Liver (tissue), 9 donors: ENCODE measurements around the gene RBM3. TPM values are rescaled to one million over a fixed set of nuclear protein-coding genes. Genes with fewer than 3 reads are reported as not detected.

Experiments used
- DNase-seq: peaks from one replicate; pipeline ENCODE4 v3.0.0-alpha.2; 2017; ENCODE audit warnings: low spot score
- H3K27ac ChIP-seq, 2 donors: one replicate each; pipeline ENCODE4 v1.7.0; 2013; ENCODE audit warnings: inconsistent platforms in 2 of 2, low read length in 2 of 2, control low read depth in 1 of 2, low read depth in 1 of 2, mild to moderate bottlenecking in 1 of 2
- H3K27me3 ChIP-seq, 4 donors: one replicate each; pipeline versions ENCODE4 v1.6.1 to v1.7.0; 2013; ENCODE audit warnings: low read length in 3 of 4, inconsistent platforms in 1 of 4, mild to moderate bottlenecking in 1 of 4, moderate library complexity in 1 of 4; ENCODE audit not compliant: control insufficient read depth in 4 of 4, insufficient read depth in 4 of 4
- H3K36me3 ChIP-seq, 4 donors: one replicate each; pipeline versions ENCODE4 v1.6.1 to v1.7.0; 2013; ENCODE audit warnings: low read length in 3 of 4, mild to moderate bottlenecking in 3 of 4, low read depth in 1 of 4, moderate library complexity in 1 of 4; ENCODE audit not compliant: control insufficient read depth in 4 of 4, insufficient read depth in 3 of 4
- H3K4me1 ChIP-seq, 4 donors: one replicate each; pipeline versions ENCODE4 v1.6.1 to v1.7.0; 2013; ENCODE audit warnings: low read length in 3 of 4, mild to moderate bottlenecking in 3 of 4, moderate library complexity in 1 of 4; ENCODE audit not compliant: control insufficient read depth in 4 of 4, insufficient read depth in 4 of 4
- H3K4me3 ChIP-seq, 3 donors: one replicate each; pipeline versions ENCODE4 v1.6.1 to v1.7.0; 2013; ENCODE audit warnings: low read length in 3 of 3, control low read depth in 1 of 3, low read depth in 1 of 3, mild to moderate bottlenecking in 1 of 3
- H3K9ac ChIP-seq, 2 donors: one replicate each; pipeline ENCODE4 v1.7.0; 2013; ENCODE audit warnings: low read length in 2 of 2, mild to moderate bottlenecking in 2 of 2, moderate library complexity in 2 of 2, control low read depth in 1 of 2, low read depth in 1 of 2
- H3K9me3 ChIP-seq, 4 donors: one replicate each; pipeline versions ENCODE4 v1.6.1 to v1.7.0; 2013; ENCODE audit warnings: low read length in 3 of 4; ENCODE audit not compliant: control insufficient read depth in 4 of 4
- EGR1 ChIP-seq, 2 donors: IDR thresholded peaks; 2 replicates each; pipeline ENCODE4 v1.6.1; 2016 to 2018; ENCODE audit warnings: antibody characterized with exemption in 2 of 2, low read depth in 2 of 2
- FOXA1 ChIP-seq: IDR thresholded peaks from 2 replicates; pipeline ENCODE4 v1.6.1; 2016; ENCODE audit warnings: antibody characterized with exemption
- FOXA2 ChIP-seq: IDR thresholded peaks from 2 replicates; pipeline ENCODE4 v1.6.1; 2016; ENCODE audit warnings: antibody characterized with exemption
- GABPA ChIP-seq, 2 donors: IDR thresholded peaks in 1 of 2; conservative IDR thresholded peaks in 1 of 2; 2 replicates each; pipeline ENCODE4 v1.6.1; 2016; ENCODE audit warnings: antibody characterized with exemption in 2 of 2, mild to moderate bottlenecking in 1 of 2, moderate library complexity in 1 of 2
- HNF4A ChIP-seq, 2 donors: conservative IDR thresholded peaks; 2 replicates each; pipeline ENCODE4 v1.6.1; 2016; ENCODE audit warnings: antibody characterized with exemption in 2 of 2, mild to moderate bottlenecking in 2 of 2
- HNF4G ChIP-seq: IDR thresholded peaks from 2 replicates; pipeline ENCODE4 v1.6.1; 2016; ENCODE audit warnings: antibody characterized with exemption
- JUND ChIP-seq, 2 donors: IDR thresholded peaks; 2 replicates each; pipeline ENCODE4 v1.6.1; 2016; ENCODE audit warnings: antibody characterized with exemption in 2 of 2
- NR2F2 ChIP-seq: IDR thresholded peaks from 2 replicates; pipeline ENCODE4 v1.6.1; 2016; ENCODE audit warnings: antibody characterized with exemption
- RAD21 ChIP-seq, 2 donors: IDR thresholded peaks; 2 replicates each; pipeline ENCODE4 v1.6.1; 2016; ENCODE audit warnings: antibody characterized with exemption in 2 of 2, mild to moderate bottlenecking in 2 of 2
- RXRA ChIP-seq, 2 donors: IDR thresholded peaks; 2 replicates each; pipeline ENCODE4 v1.6.1; 2017 to 2018; ENCODE audit warnings: antibody characterized with exemption in 2 of 2, mild to moderate bottlenecking in 1 of 2
- SP1 ChIP-seq: IDR thresholded peaks from 2 replicates; pipeline ENCODE4 v1.6.1; 2018; ENCODE audit warnings: antibody characterized with exemption, mild to moderate bottlenecking
- TAF1 ChIP-seq: conservative IDR thresholded peaks from 2 replicates; pipeline ENCODE4 v1.6.1; 2016; ENCODE audit warnings: antibody characterized with exemption, mild to moderate bottlenecking
- YY1 ChIP-seq: IDR thresholded peaks from 2 replicates; pipeline ENCODE4 v1.6.1; 2016; ENCODE audit warnings: antibody characterized with exemption, mild to moderate bottlenecking
- WGBS: extraction: QIAGEN DNeasy Blood & Tissue Kit; methylation state at CpG from one replicate; pipeline ENCODE4 v1.1.7; 2013; 5-methylcytosine and 5-hydroxymethylcytosine counted together
- polyA plus RNA-seq, 2 donors: library from polyadenylated mRNA; stranded (reverse) in 1 of 2; unstranded in 1 of 2; fragments of 200-250 nt in 1 of 2; fragments of >200 nt in 1 of 2; fragmentation: Nextera tagmentation in 1 of 2; extraction: Ambion mirVana in 1 of 2; gene quantifications; one replicate each; pipeline versions ENCODE4 v1.2.1 to v1.2.3, GENCODE V29; 2013 to 2015
- total RNA-seq, 2 donors: library from RNA; depleted of rRNA; stranded (reverse); fragments of >200 nt; gene quantifications; one replicate each; pipeline ENCODE4 v1.2.3, GENCODE V29; 2014
- TF ChIP-seq, protein P1 (sequence below): fragments of 150-350 bp; IDR thresholded peaks from 2 replicates; pipeline ENCODE4 v1.5.1; 2017; ENCODE audit warnings: improper control_type of control experiment, low read depth, low read length; ENCODE audit not compliant: missing input control
- TF ChIP-seq, protein P2 (sequence below): IDR thresholded peaks from 2 replicates; pipeline ENCODE4 v1.6.1; 2016; ENCODE audit warnings: antibody characterized with exemption
- TF ChIP-seq, protein P3 (sequence below): IDR thresholded peaks from 2 replicates; pipeline ENCODE4 v1.6.1; 2016; ENCODE audit warnings: antibody characterized with exemption
- TF ChIP-seq, protein P4 (sequence below): IDR thresholded peaks from 2 replicates; pipeline ENCODE4 v1.6.1; 2016; ENCODE audit warnings: antibody characterized with exemption, mild to moderate bottlenecking
- TF ChIP-seq, protein P5 (sequence below): IDR thresholded peaks from 2 replicates; pipeline ENCODE4 v1.6.1; 2016; ENCODE audit warnings: antibody characterized with exemption
- donor health status: healthy.
- donor health status: healthy.
- donor health status: healthy.
- donor health status: healthy.
- donor health status: healthy.

The RBM3 gene
- total and polyA plus RNA-seq, 4 donors = 28.6 to 87.3 (median 62.1) TPM

- H3K27me3 ChIP-seq = no peaks in the 10 kb centered on the region
- H3K36me3 ChIP-seq = peaks cover 2 to 36% (median 7%) of the 10 kb centered on the region in 4 donors
- no peak overlapping the region for H3K27ac ChIP-seq
- no peak for TF ChIP-seq TAF1
- TF ChIP-seq HNF4G = no peak
- no peak for TF ChIP-seq JUND (IDR thresholded peaks at IDR 0.05)
- no peak for TF ChIP-seq FOXA1
- TF ChIP-seq YY1 = no peak
- TF ChIP-seq, protein P1, sequence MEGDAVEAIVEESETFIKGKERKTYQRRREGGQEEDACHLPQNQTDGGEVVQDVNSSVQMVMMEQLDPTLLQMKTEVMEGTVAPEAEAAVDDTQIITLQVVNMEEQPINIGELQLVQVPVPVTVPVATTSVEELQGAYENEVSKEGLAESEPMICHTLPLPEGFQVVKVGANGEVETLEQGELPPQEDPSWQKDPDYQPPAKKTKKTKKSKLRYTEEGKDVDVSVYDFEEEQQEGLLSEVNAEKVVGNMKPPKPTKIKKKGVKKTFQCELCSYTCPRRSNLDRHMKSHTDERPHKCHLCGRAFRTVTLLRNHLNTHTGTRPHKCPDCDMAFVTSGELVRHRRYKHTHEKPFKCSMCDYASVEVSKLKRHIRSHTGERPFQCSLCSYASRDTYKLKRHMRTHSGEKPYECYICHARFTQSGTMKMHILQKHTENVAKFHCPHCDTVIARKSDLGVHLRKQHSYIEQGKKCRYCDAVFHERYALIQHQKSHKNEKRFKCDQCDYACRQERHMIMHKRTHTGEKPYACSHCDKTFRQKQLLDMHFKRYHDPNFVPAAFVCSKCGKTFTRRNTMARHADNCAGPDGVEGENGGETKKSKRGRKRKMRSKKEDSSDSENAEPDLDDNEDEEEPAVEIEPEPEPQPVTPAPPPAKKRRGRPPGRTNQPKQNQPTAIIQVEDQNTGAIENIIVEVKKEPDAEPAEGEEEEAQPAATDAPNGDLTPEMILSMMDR = no peak
- TF ChIP-seq HNF4A (conservative IDR thresholded peaks at IDR 0.05) = no peak
- no peak for TF ChIP-seq EGR1 (IDR thresholded peaks at IDR 0.05; ENCODE audit: low read depth in 2 of 2)
- TF ChIP-seq SP1 = no peak
- TF ChIP-seq, protein P2, sequence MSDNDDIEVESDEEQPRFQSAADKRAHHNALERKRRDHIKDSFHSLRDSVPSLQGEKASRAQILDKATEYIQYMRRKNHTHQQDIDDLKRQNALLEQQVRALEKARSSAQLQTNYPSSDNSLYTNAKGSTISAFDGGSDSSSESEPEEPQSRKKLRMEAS = no peak
- TF ChIP-seq RXRA (IDR thresholded peaks at IDR 0.05) = no peak
- TF ChIP-seq, protein P3, sequence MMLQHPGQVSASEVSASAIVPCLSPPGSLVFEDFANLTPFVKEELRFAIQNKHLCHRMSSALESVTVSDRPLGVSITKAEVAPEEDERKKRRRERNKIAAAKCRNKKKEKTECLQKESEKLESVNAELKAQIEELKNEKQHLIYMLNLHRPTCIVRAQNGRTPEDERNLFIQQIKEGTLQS = no peak
- TF ChIP-seq, protein P4, sequence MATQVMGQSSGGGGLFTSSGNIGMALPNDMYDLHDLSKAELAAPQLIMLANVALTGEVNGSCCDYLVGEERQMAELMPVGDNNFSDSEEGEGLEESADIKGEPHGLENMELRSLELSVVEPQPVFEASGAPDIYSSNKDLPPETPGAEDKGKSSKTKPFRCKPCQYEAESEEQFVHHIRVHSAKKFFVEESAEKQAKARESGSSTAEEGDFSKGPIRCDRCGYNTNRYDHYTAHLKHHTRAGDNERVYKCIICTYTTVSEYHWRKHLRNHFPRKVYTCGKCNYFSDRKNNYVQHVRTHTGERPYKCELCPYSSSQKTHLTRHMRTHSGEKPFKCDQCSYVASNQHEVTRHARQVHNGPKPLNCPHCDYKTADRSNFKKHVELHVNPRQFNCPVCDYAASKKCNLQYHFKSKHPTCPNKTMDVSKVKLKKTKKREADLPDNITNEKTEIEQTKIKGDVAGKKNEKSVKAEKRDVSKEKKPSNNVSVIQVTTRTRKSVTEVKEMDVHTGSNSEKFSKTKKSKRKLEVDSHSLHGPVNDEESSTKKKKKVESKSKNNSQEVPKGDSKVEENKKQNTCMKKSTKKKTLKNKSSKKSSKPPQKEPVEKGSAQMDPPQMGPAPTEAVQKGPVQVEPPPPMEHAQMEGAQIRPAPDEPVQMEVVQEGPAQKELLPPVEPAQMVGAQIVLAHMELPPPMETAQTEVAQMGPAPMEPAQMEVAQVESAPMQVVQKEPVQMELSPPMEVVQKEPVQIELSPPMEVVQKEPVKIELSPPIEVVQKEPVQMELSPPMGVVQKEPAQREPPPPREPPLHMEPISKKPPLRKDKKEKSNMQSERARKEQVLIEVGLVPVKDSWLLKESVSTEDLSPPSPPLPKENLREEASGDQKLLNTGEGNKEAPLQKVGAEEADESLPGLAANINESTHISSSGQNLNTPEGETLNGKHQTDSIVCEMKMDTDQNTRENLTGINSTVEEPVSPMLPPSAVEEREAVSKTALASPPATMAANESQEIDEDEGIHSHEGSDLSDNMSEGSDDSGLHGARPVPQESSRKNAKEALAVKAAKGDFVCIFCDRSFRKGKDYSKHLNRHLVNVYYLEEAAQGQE = no peak
- TF ChIP-seq FOXA2 = no peak
- no peak for TF ChIP-seq NR2F2
- no peak for TF ChIP-seq RAD21 (IDR thresholded peaks at IDR 0.05)
- TF ChIP-seq, protein P5, sequence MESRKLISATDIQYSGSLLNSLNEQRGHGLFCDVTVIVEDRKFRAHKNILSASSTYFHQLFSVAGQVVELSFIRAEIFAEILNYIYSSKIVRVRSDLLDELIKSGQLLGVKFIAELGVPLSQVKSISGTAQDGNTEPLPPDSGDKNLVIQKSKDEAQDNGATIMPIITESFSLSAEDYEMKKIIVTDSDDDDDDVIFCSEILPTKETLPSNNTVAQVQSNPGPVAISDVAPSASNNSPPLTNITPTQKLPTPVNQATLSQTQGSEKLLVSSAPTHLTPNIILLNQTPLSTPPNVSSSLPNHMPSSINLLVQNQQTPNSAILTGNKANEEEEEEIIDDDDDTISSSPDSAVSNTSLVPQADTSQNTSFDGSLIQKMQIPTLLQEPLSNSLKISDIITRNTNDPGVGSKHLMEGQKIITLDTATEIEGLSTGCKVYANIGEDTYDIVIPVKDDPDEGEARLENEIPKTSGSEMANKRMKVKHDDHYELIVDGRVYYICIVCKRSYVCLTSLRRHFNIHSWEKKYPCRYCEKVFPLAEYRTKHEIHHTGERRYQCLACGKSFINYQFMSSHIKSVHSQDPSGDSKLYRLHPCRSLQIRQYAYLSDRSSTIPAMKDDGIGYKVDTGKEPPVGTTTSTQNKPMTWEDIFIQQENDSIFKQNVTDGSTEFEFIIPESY = no peak
- no peak for TF ChIP-seq GABPA (IDR thresholded peaks at IDR 0.05 in 1 of 2, conservative IDR thresholded peaks at IDR 0.05 in 1 of 2)
- no peaks in the 10 kb centered on the region for H3K9me3 ChIP-seq
- no peaks in the 10 kb centered on the region for H3K4me1 ChIP-seq
- H3K4me3 ChIP-seq = no peak overlapping the region
- no peak overlapping the region for H3K9ac ChIP-seq
- no peak for DNase-seq
- WGBS = 97% methylated on average over 12 of the region's 12 CpGs
These were observed 13.6 kb upstream of the RBM3 start for GRCh38 chrX:48560681-48561080.
